ENCODE results near the gene BPIFA2.

BPIFA2 gene

DNA sequence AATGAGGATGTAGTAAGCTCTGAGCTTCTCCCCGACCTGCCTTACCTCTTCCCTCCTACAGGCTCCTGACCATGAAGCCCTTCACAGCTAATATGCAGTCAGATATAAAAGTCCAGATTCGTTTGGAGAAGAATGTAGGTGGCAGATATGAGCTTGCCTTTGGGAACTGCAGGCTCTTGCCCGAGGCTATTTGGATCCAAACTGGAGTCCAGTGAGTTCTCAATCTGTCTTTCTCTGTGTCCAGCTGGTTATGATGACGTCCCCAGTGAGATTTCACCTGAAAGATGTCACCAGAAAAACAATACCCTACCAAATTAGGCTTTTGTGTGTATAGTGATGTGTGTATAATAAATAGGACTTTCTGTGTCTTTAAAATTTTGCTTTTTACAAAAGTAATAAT lies 34.5 kb downstream of the BPIFA2 start:
- DNase-seq = no peak

- DNase-seq = no peak
These were observed 35.5 kb downstream of the BPIFA2 start for GRCh38 chr20:33203444-33203843.

- no peak for DNase-seq
These were observed 41.8 kb downstream of the BPIFA2 start for GRCh38 chr20:33209789-33210188.

GRCh38 chr20:33210371-33210770 lies 42.4 kb downstream of the BPIFA2 start:
- no peak for DNase-seq

DNA sequence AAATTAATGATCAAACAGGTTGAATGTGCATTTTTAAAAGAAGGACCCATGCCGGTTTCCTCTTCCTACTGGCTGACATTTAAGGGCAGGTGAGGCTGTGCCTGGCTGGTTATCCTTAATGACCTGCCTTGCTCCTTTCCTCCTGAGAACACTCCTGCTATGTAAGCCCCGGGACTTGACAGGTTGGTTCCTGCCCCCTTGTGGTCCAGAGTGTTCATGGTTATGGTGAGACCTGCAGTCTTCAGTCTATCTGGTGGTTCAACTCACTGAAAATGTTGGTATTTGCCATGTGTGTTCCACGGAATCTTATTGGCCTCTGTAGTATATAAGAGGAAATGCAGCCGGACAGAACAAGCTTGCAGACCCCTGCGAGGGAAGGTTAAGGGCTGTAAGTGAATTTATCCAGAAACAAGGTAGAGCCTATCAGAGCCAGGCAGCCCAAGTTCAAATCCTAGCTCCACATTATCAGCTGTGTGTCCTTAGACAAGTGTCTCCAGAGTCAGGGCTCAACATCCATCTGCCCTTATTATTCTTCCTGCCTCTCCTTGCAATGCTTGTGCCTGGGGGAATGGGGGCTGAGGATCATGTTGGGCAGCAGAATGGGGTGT lies 44.0 kb downstream of the BPIFA2 start:
- DNase-seq = no peak

GRCh38 chr20:33217052-33217451 lies 49.1 kb downstream of the BPIFA2 start, which contains the start of gene BPIFA3:
Gene BPIFA3, plus strand, starts transcription at chr20:33217352. Its CDS starts 185 bp downstream, at chr20:33217537.
- DNase-seq = no peak

- DNase-seq = no peak
These were observed 56.4 kb downstream of the BPIFA2 start for GRCh38 chr20:33224399-33224798.

- DNase-seq = peak; percentile 5
These were observed 61.9 kb downstream of the BPIFA2 start for GRCh38 chr20:33229843-33230242.

All from GF-D8 (cell line).